GM12891 (cell line): Measurements from ENCODE around the gene MYF5.
A peak's percentile ranks its signal among the peaks of the same experiment; 100 is the strongest.

Experiments
- DNase-seq: peaks from one replicate; pipeline ENCODE4 v3.0.0; 2011; ENCODE audit warnings: low spot score; ENCODE audit not compliant: insufficient read length
- FAIRE-seq: peaks from 2 replicates; lab custom pipeline; 2011; peaks lifted over from hg19 to GRCh38; lab: Jason Lieb, UNC
- PAX5 ChIP-seq: IDR thresholded peaks from 2 replicates; pipeline ENCODE4 v1.6.1; 2011; ENCODE audit warnings: low read length, moderate library complexity, mild to moderate bottlenecking; ENCODE audit not compliant: insufficient read depth, severe bottlenecking
- POLR2A ChIP-seq: IDR thresholded peaks from 2 replicates; pipeline ENCODE4 v1.6.1; 2011; ENCODE audit warnings: low read depth, low read length, control low read depth
- POLR2AphosphoS5 ChIP-seq: IDR thresholded peaks from 2 replicates; pipeline ENCODE4 v1.6.1; 2011; ENCODE audit warnings: low read depth, low read length, control low read depth
- POU2F2 ChIP-seq: IDR thresholded peaks from 2 replicates; pipeline ENCODE4 v1.6.1; 2011; ENCODE audit warnings: low read depth, mild to moderate bottlenecking, control low read depth, low read length, moderate library complexity
- SPI1 ChIP-seq: IDR thresholded peaks from 2 replicates; pipeline ENCODE4 v1.6.1; 2011; ENCODE audit warnings: low read depth, low read length, control low read depth
- TAF1 ChIP-seq: IDR thresholded peaks from 2 replicates; pipeline ENCODE4 v1.6.1; 2011; ENCODE audit warnings: low read depth, low read length, control low read depth

The MYF5 gene

GRCh38 chr12:80749456-80749855 lies 32.7 kb downstream of the MYF5 start:
- FAIRE-seq, result no peak

GRCh38 chr12:80752464-80752863 lies 35.8 kb downstream of the MYF5 start:
- FAIRE-seq, result no peak
- DNase-seq, result no peak
- no peak for TF ChIP-seq TAF1
- no peak for TF ChIP-seq POU2F2
- no peak for TF ChIP-seq POLR2A
- no peak for TF ChIP-seq SPI1
- no peak for TF ChIP-seq POLR2AphosphoS5
- no peak for TF ChIP-seq PAX5

More at GRCh38 chr12:80749456-80749855, 32.7 kb downstream of the MYF5 start:
- no peak for DNase-seq
- TF ChIP-seq POLR2A (no peak), PAX5 (no peak)

- DNase-seq (no peak), FAIRE-seq (no peak)
- no peak for TF ChIP-seq POLR2AphosphoS5
- no peak for TF ChIP-seq TAF1
- no peak for TF ChIP-seq PAX5
- no peak for TF ChIP-seq SPI1
- TF ChIP-seq POU2F2, result no peak
- no peak for TF ChIP-seq POLR2A
Measured at GRCh38 chr12:80754274-80754673, 37.6 kb downstream of the MYF5 start.

GRCh38 chr12:80756875-80757274 lies 40.2 kb downstream of the MYF5 start:
- FAIRE-seq, result peak; percentile 16

GRCh38 chr12:80761838-80762237 lies 45.1 kb downstream of the MYF5 start:
- peak; percentile 5 for FAIRE-seq
- no peak for TF ChIP-seq TAF1
- TF ChIP-seq PAX5, result no peak
- TF ChIP-seq POLR2A, result no peak
- no peak for TF ChIP-seq SPI1
- TF ChIP-seq POU2F2, result no peak
- no peak for TF ChIP-seq POLR2AphosphoS5
- no peak for DNase-seq

More at GRCh38 chr12:80756875-80757274, 40.2 kb downstream of the MYF5 start:
- TF ChIP-seq TAF1, result no peak
- TF ChIP-seq POU2F2, result no peak
- TF ChIP-seq POLR2A, result no peak
- no peak for TF ChIP-seq PAX5
- TF ChIP-seq POLR2AphosphoS5, result no peak
- no peak for TF ChIP-seq SPI1
- DNase-seq, result no peak

GRCh38 chr12:80763874-80764273 lies 47.2 kb downstream of the MYF5 start:
- no peak for DNase-seq
- FAIRE-seq, result peak; percentile 23
- TF ChIP-seq PAX5 (no peak), TAF1 (no peak), POLR2A (no peak), POLR2AphosphoS5 (no peak), SPI1 (no peak), POU2F2 (no peak)

- peak; percentile 20 for FAIRE-seq
- TF ChIP-seq POLR2AphosphoS5 (no peak), TAF1 (no peak), POU2F2 (no peak), PAX5 (no peak), SPI1 (no peak), POLR2A (no peak)
- no peak for DNase-seq
Measured at GRCh38 chr12:80766210-80766609, 49.5 kb downstream of the MYF5 start.

GRCh38 chr12:80766897-80767296 lies 50.2 kb downstream of the MYF5 start:
- FAIRE-seq, result no peak

More at GRCh38 chr12:80766897-80767296, 50.2 kb downstream of the MYF5 start:
- no peak for DNase-seq
- TF ChIP-seq POLR2A, result no peak
- 0 out of 2 replicates have a peak, but pooled peaks have one; percentile 3 for TF ChIP-seq SPI1
